ENCODE data around the gene SF1. TPM values are rescaled to one million over a fixed set of nuclear protein-coding genes. Genes with fewer than 3 reads are reported as not detected.

SF1 gene
- total and polyA plus RNA-seq, 5 donors from 2014 or later = 75.0 to 1,361 (median 91.8) TPM

DNA sequence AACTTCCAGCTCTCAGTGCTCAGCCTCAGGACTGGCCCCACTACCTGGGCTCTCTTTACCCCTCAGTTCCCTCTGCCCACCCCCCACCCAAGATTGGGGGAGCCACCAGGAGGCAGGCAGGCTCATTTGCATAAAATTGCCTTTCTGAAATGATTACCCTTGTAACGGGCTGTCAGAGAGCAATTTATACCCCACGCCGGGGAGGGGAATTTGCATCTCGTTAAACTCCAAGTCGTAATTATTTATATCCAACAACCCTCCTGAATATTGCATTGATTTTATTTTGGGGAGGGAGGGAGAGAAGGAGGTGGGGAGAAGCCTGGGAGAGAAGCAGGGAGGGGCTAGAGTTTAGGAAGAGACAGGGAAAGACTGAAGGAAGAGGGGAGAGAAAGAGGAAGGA lies 63.7 kb downstream of the SF1 start:
- ATAC-seq (ENCODE audit: low read depth in 2 of 2) (no peak), DNase-seq (no peak)
- no peak overlapping the region for H3K27ac ChIP-seq (ENCODE audit: insufficient read depth, low read length, poor library complexity, severe bottlenecking)
- Mint-ChIP-seq H3K27ac (no peak overlapping the region), H3K4me1 (peaks cover 0 to 25% (median 8%) of the 10 kb centered on the region in 4 donors), H3K9me3 (peaks cover 0 to 2% (median 0%) of the 10 kb centered on the region in 7 donors), H3K4me3 (peak overlapping the region in 3 of 4 donors; percentile 54 to 76 (median 75)), H3K36me3 (no peaks in the 10 kb centered on the region), H3K27me3 (peaks cover 82% of the 10 kb centered on the region)
- H3K4me1 ChIP-seq (ENCODE audit: control insufficient read depth, insufficient read depth, low read length, poor library complexity, severe bottlenecking) = peaks cover 17% of the 10 kb centered on the region
- H3K27me3 ChIP-seq (ENCODE audit: control insufficient read depth, insufficient read depth, low read length) = peaks cover 16% of the 10 kb centered on the region
- no peak overlapping the region for H3K4me3 ChIP-seq (ENCODE audit: low read depth, low read length)
- H3K36me3 ChIP-seq (ENCODE audit: control insufficient read depth, insufficient read depth, low read length) = no peaks in the 10 kb centered on the region
- H3K9me3 ChIP-seq (ENCODE audit: control insufficient read depth in 2 of 2, low read length in 2 of 2) = no peaks in the 10 kb centered on the region

Other genes with a start within 250 kb of the SF1 start
- gene SLC22A11, start 222.6 kb downstream of the SF1 start, total RNA-seq = not detected
- not detected for gene SLC22A11, start 222.6 kb downstream of the SF1 start, polyA plus RNA-seq
- gene SLC22A12, start 187.3 kb downstream of the SF1 start, total RNA-seq = not detected
- not detected for gene SLC22A12, start 187.3 kb downstream of the SF1 start, polyA plus RNA-seq
- gene NRXN2, start 55.3 kb downstream of the SF1 start, total RNA-seq = 0.42 TPM
- not detected for gene NRXN2, start 55.3 kb downstream of the SF1 start, polyA plus RNA-seq
- gene RASGRP2, start 34.4 kb downstream of the SF1 start, total RNA-seq = 570 TPM
- gene RASGRP2, start 34.4 kb downstream of the SF1 start, polyA plus RNA-seq = 100 to 1,000 TPM; 140 to 170 (median 157) TPM
- gene PYGM, start 18.6 kb downstream of the SF1 start, total RNA-seq = 10.9 TPM
- under 1 TPM in 2 of 4 donors, not detected in 2; 0.17 to 0.43 TPM for gene PYGM, start 18.6 kb downstream of the SF1 start, polyA plus RNA-seq
- gene MAP4K2, start 24.7 kb upstream of the SF1 start, total RNA-seq = 85.0 TPM
- gene MAP4K2, start 24.7 kb upstream of the SF1 start, polyA plus RNA-seq = 10 to 100 TPM; 31.5 to 39.5 (median 34.8) TPM
- gene MEN1, start 32.0 kb upstream of the SF1 start, total RNA-seq = 31.3 TPM
- gene MEN1, start 32.0 kb upstream of the SF1 start, polyA plus RNA-seq = 10 to 100 TPM; 20.9 to 26.1 (median 24.5) TPM
- gene CDC42BPG, start 66.1 kb upstream of the SF1 start, total RNA-seq = 11.6 TPM
- under 1 TPM in 2 of 4 donors, not detected in 2; 0.11 to 0.13 TPM for gene CDC42BPG, start 66.1 kb upstream of the SF1 start, polyA plus RNA-seq
- gene EHD1, start 100.1 kb upstream of the SF1 start, total RNA-seq = 201 TPM
- 100 to 1,000 TPM; 180 to 223 (median 183) TPM for gene EHD1, start 100.1 kb upstream of the SF1 start, polyA plus RNA-seq
- gene ATG2A, start 138.7 kb upstream of the SF1 start, total RNA-seq = 234 TPM
- 1 to 10 TPM; 5.8 to 8.0 (median 6.4) TPM for gene ATG2A, start 138.7 kb upstream of the SF1 start, polyA plus RNA-seq
- 34.5 TPM for gene PPP2R5B, start 146.1 kb upstream of the SF1 start, total RNA-seq
- 1 to 10 TPM; 3.6 to 4.9 (median 3.8) TPM for gene PPP2R5B, start 146.1 kb upstream of the SF1 start, polyA plus RNA-seq
- not detected for gene GPHA2, start 157.4 kb upstream of the SF1 start, total RNA-seq
- not detected for gene GPHA2, start 157.4 kb upstream of the SF1 start, polyA plus RNA-seq
- not detected for gene MAJIN, start 193.6 kb upstream of the SF1 start, total RNA-seq
- under 1 TPM in 3 of 4 donors, not detected in 1; 0.46 to 0.64 (median 0.51) TPM for gene MAJIN, start 193.6 kb upstream of the SF1 start, polyA plus RNA-seq
- gene BATF2, start 218.4 kb upstream of the SF1 start, total RNA-seq = not detected
- gene BATF2, start 218.4 kb upstream of the SF1 start, polyA plus RNA-seq = not detected
- 16.5 TPM for gene ARL2, start 235.6 kb upstream of the SF1 start, total RNA-seq
- 10 to 100 TPM; 57.6 to 67.6 (median 66.1) TPM for gene ARL2, start 235.6 kb upstream of the SF1 start, polyA plus RNA-seq
- gene SNX15, start 248.9 kb upstream of the SF1 start, total RNA-seq = 17.4 TPM
- 10 to 100 TPM in 3 of 4 donors, 1 to 10 TPM in 1; 9.4 to 15.6 (median 11.1) TPM for gene SNX15, start 248.9 kb upstream of the SF1 start, polyA plus RNA-seq

Data from CD4-positive, CD25-positive, alpha-beta regulatory T cell (primary cell).